ENCODE results near the gene SPC24.
A peak's percentile ranks its signal among the peaks of the same experiment; 100 is the strongest.
"Not testable (repeated sequence)": the region's sequence is repeated elsewhere in the genome, so short reads cannot be mapped to it uniquely, and the experiment has no call there.

Gene SPC24

GRCh38 chr19:11164296-11164695, 8.7 kb upstream of the SPC24 start:
- 94% methylated on average over 10 of the region's 11 CpGs for WGBS
- Histone ChIP-seq H3K9me3 (ENCODE audit: insufficient read depth, low read depth, low read length) (no peaks in the 10 kb centered on the region), H3K36me3 (ENCODE audit: insufficient read depth, low read length) (peaks cover 27% of the 10 kb centered on the region), H3K27ac (ENCODE audit: low read depth, low read length) (no peak overlapping the region), H3K4me3 (ENCODE audit: low read length) (no peak overlapping the region), H3K4me1 (ENCODE audit: insufficient read depth, low read length) (no peaks in the 10 kb centered on the region), H3K9ac (ENCODE audit: low read depth, low read length) (no peak overlapping the region), H3K27me3 (ENCODE audit: insufficient read depth, low read length) (no peaks in the 10 kb centered on the region)

GRCh38 chr19:11160440-11160768, 4.8 kb upstream of the SPC24 start:
- not testable (repeated sequence) for H3K4me3 ChIP-seq (ENCODE audit: low read length); H3K27ac ChIP-seq (ENCODE audit: low read depth, low read length); H3K9ac ChIP-seq (ENCODE audit: low read depth, low read length); H3K27me3 ChIP-seq (ENCODE audit: insufficient read depth, low read length); H3K9me3 ChIP-seq (ENCODE audit: insufficient read depth, low read depth, low read length); H3K36me3 ChIP-seq (ENCODE audit: insufficient read depth, low read length); H3K4me1 ChIP-seq (ENCODE audit: insufficient read depth, low read length)
- 100% methylated on average over 2 of the region's 2 CpGs for WGBS

- 90% methylated on average over 15 of the region's 16 CpGs for WGBS
- H3K27me3 ChIP-seq (ENCODE audit: insufficient read depth, low read length): no peaks in the 10 kb centered on the region
- no peaks in the 10 kb centered on the region for H3K36me3 ChIP-seq (ENCODE audit: insufficient read depth, low read length)
- H3K9me3 ChIP-seq (ENCODE audit: insufficient read depth, low read depth, low read length): no peaks in the 10 kb centered on the region
- no peak overlapping the region for H3K4me3 ChIP-seq (ENCODE audit: low read length)
- H3K27ac ChIP-seq (ENCODE audit: low read depth, low read length): no peak overlapping the region
- no peak overlapping the region for H3K9ac ChIP-seq (ENCODE audit: low read depth, low read length)
- H3K4me1 ChIP-seq (ENCODE audit: insufficient read depth, low read length): no peaks in the 10 kb centered on the region
These were observed 4.2 kb upstream of the SPC24 start for GRCh38 chr19:11159598-11160439.

GRCh38 chr19:11154683-11155047, 917 bp downstream of the SPC24 start:
- H3K9me3 ChIP-seq (ENCODE audit: insufficient read depth, low read depth, low read length): no peaks in the 10 kb centered on the region
- H3K4me1 ChIP-seq (ENCODE audit: insufficient read depth, low read length): no peaks in the 10 kb centered on the region
- peaks cover 13% of the 10 kb centered on the region; the same call in 1 of the 2 replicates for H3K36me3 ChIP-seq (ENCODE audit: insufficient read depth, low read length)
- no peaks in the 10 kb centered on the region for H3K27me3 ChIP-seq (ENCODE audit: insufficient read depth, low read length)
- peak overlapping the region; percentile 85; the same call in 1 of the 2 replicates for H3K9ac ChIP-seq (ENCODE audit: low read depth, low read length)
- H3K4me3 ChIP-seq (ENCODE audit: low read length): peak overlapping the region; percentile 86
- no peak overlapping the region for H3K27ac ChIP-seq (ENCODE audit: low read depth, low read length)
- WGBS: 57% methylated on average over 6 of the region's 6 CpGs

- Histone ChIP-seq H3K4me3 (ENCODE audit: low read length) (no peak overlapping the region), H3K9ac (ENCODE audit: low read depth, low read length) (no peak overlapping the region)
These were observed 3.1 kb downstream of the SPC24 start for GRCh38 chr19:11152318-11153062.

GRCh38 chr19:11151181-11151580, 4.4 kb downstream of the SPC24 start:
- Histone ChIP-seq H3K36me3 (ENCODE audit: insufficient read depth, low read length) (peaks cover 36% of the 10 kb centered on the region), H3K4me3 (ENCODE audit: low read length) (no peak overlapping the region), H3K9ac (ENCODE audit: low read depth, low read length) (no peak overlapping the region), H3K27ac (ENCODE audit: low read depth, low read length) (no peak overlapping the region), H3K4me1 (ENCODE audit: insufficient read depth, low read length) (no peaks in the 10 kb centered on the region), H3K27me3 (ENCODE audit: insufficient read depth, low read length) (no peaks in the 10 kb centered on the region), H3K9me3 (ENCODE audit: insufficient read depth, low read depth, low read length) (no peaks in the 10 kb centered on the region)
- WGBS: 97% methylated on average over 7 of the region's 7 CpGs

More at GRCh38 chr19:11152318-11153062, 3.1 kb downstream of the SPC24 start:
- Histone ChIP-seq H3K9me3 (ENCODE audit: insufficient read depth, low read depth, low read length) (no peaks in the 10 kb centered on the region), H3K4me1 (ENCODE audit: insufficient read depth, low read length) (no peaks in the 10 kb centered on the region), H3K27ac (ENCODE audit: low read depth, low read length) (no peak overlapping the region), H3K36me3 (ENCODE audit: insufficient read depth, low read length) (peaks cover 28% of the 10 kb centered on the region), H3K27me3 (ENCODE audit: insufficient read depth, low read length) (no peaks in the 10 kb centered on the region)
- 95% methylated on average over 11 of the region's 11 CpGs for WGBS

- 97% methylated on average over 14 of the region's 14 CpGs for WGBS
- H3K27me3 ChIP-seq (ENCODE audit: insufficient read depth, low read length): no peaks in the 10 kb centered on the region
- no peak overlapping the region for H3K27ac ChIP-seq (ENCODE audit: low read depth, low read length)
- no peak overlapping the region for H3K9ac ChIP-seq (ENCODE audit: low read depth, low read length)
- no peak overlapping the region for H3K4me3 ChIP-seq (ENCODE audit: low read length)
- H3K9me3 ChIP-seq (ENCODE audit: insufficient read depth, low read depth, low read length): no peaks in the 10 kb centered on the region
- H3K4me1 ChIP-seq (ENCODE audit: insufficient read depth, low read length): peaks cover 8% of the 10 kb centered on the region; the same call in 1 of the 2 replicates
- peaks cover 49% of the 10 kb centered on the region for H3K36me3 ChIP-seq (ENCODE audit: insufficient read depth, low read length)
These were observed 7.6 kb downstream of the SPC24 start for GRCh38 chr19:11148001-11148400.

- Histone ChIP-seq H3K9me3 (ENCODE audit: insufficient read depth, low read depth, low read length) (no peaks in the 10 kb centered on the region), H3K4me3 (ENCODE audit: low read length) (no peak overlapping the region), H3K27ac (ENCODE audit: low read depth, low read length) (no peak overlapping the region), H3K4me1 (ENCODE audit: insufficient read depth, low read length) (peaks cover 22% of the 10 kb centered on the region), H3K27me3 (ENCODE audit: insufficient read depth, low read length) (no peaks in the 10 kb centered on the region), H3K9ac (ENCODE audit: low read depth, low read length) (no peak overlapping the region), H3K36me3 (ENCODE audit: insufficient read depth, low read length) (peaks cover 42% of the 10 kb centered on the region)
- 100% methylated on average over 3 of the region's 3 CpGs for WGBS
These were observed 10.1 kb downstream of the SPC24 start for GRCh38 chr19:11145536-11145924.

GRCh38 chr19:11142528-11143171, 12.9 kb downstream of the SPC24 start:
- WGBS: 19% methylated on average over 22 of the region's 22 CpGs
- Histone ChIP-seq H3K9me3 (ENCODE audit: insufficient read depth, low read depth, low read length) (no peaks in the 10 kb centered on the region), H3K9ac (ENCODE audit: low read depth, low read length) (peak overlapping the region; percentile 69), H3K27me3 (ENCODE audit: insufficient read depth, low read length) (no peaks in the 10 kb centered on the region), H3K36me3 (ENCODE audit: insufficient read depth, low read length) (peaks cover 26% of the 10 kb centered on the region), H3K4me1 (ENCODE audit: insufficient read depth, low read length) (peaks cover 32% of the 10 kb centered on the region), H3K4me3 (ENCODE audit: low read length) (peak overlapping the region; percentile 20), H3K27ac (ENCODE audit: low read depth, low read length) (peak overlapping the region; percentile 98)

- Histone ChIP-seq H3K27ac (ENCODE audit: low read depth, low read length) (peak overlapping the region; percentile 68), H3K9me3 (ENCODE audit: insufficient read depth, low read depth, low read length) (no peaks in the 10 kb centered on the region), H3K27me3 (ENCODE audit: insufficient read depth, low read length) (no peaks in the 10 kb centered on the region), H3K36me3 (ENCODE audit: insufficient read depth, low read length) (peaks cover 19% of the 10 kb centered on the region), H3K4me1 (ENCODE audit: insufficient read depth, low read length) (peaks cover 32% of the 10 kb centered on the region), H3K9ac (ENCODE audit: low read depth, low read length) (no peak overlapping the region; the same call in 1 of the 2 replicates), H3K4me3 (ENCODE audit: low read length) (no peak overlapping the region)
- 67% methylated on average over 9 of the region's 9 CpGs for WGBS
These were observed 13.6 kb downstream of the SPC24 start for GRCh38 chr19:11141937-11142527.

- peaks cover 32% of the 10 kb centered on the region for H3K4me1 ChIP-seq (ENCODE audit: insufficient read depth, low read length)
- H3K27me3 ChIP-seq (ENCODE audit: insufficient read depth, low read length): no peaks in the 10 kb centered on the region
- no peaks in the 10 kb centered on the region for H3K9me3 ChIP-seq (ENCODE audit: insufficient read depth, low read depth, low read length)
- no peak overlapping the region for H3K27ac ChIP-seq (ENCODE audit: low read depth, low read length)
- H3K36me3 ChIP-seq (ENCODE audit: insufficient read depth, low read length): peaks cover 12% of the 10 kb centered on the region
- no peak overlapping the region for H3K4me3 ChIP-seq (ENCODE audit: low read length)
- WGBS: 92% methylated on average over 9 of the region's 9 CpGs
- H3K9ac ChIP-seq (ENCODE audit: low read depth, low read length): no peak overlapping the region
These were observed 14.7 kb downstream of the SPC24 start for GRCh38 chr19:11140896-11141295.

All from HUES64 (cell line).